HG03439 (cell line): Measurements from ENCODE around the gene TRPV4.
A peak's percentile ranks its signal among the peaks of the same experiment; 100 is the strongest.
"Not testable (repeated sequence)": the region's sequence is repeated elsewhere in the genome, so short reads cannot be mapped to it uniquely, and the experiment has no call there.

Source experiments
- ATAC-seq: cut with Tn5 transposase; IDR thresholded peaks from one replicate; pipeline ENCODE4 v1.9.1; 2021; ENCODE audit warnings: mild to moderate bottlenecking, moderate library complexity; ENCODE audit not compliant: unreplicated experiment

TRPV4 gene

DNA sequence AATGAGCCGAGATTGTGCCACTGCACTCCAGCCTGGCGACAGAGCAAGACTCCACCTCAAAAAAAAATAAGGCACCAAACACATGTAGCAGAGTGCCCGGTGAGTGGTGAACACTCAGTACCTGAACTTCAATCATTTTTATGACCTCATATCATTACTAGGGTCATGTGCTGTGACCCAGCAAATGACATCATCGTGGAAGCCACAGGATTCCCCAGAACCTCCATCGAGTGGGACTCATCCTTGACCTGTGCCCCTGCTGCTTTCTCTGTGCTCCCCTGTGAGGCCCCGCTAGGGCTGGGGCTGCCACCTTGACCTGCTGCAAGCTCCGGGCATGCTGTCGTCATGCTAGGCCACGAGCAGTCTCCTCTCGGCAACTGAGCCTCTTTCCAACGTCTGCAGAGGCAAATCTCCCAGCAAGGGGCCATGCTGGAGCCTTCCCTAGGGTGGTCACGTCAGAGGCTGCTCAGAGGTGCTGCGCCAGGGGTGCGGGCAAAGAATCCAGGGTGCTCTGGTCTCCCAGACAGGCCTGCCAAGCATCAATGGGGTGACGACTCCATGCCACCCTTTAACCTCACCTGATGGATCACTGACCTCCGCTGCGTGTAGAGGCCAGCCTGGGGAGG, 28.6 kb upstream of the TRPV4 start:
- no peak for ATAC-seq

GRCh38 chr12:109860977-109861376, 27.8 kb upstream of the TRPV4 start:
- ATAC-seq, result no peak

- no peak for ATAC-seq
Measured at GRCh38 chr12:109858764-109859163, 25.6 kb upstream of the TRPV4 start.

DNA sequence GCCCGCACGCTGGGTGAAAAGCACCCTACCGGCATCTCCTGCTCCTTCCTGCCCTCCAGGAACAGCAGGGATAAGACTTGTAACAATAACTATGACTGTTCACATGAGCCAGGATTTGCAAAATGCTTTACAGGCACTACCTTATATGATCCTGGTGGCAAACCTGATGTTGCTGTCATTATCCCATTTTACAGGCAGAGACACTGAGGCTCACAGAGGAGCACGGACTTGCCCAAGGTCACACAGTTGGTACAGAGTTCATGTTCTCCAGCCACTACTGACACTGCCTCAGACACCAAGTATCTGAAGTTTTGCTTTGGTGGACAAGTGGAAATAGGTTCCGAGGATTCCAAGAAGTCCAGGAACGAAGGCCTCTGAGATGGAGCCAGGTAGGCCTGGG, 24.5 kb upstream of the TRPV4 start:
- no peak for ATAC-seq

- ATAC-seq, result no peak
Measured at GRCh38 chr12:109855377-109855776, 22.2 kb upstream of the TRPV4 start.

GRCh38 chr12:109850518-109850917, 17.3 kb upstream of the TRPV4 start:
- not testable (repeated sequence) for ATAC-seq

GRCh38 chr12:109847142-109847735, 14.0 kb upstream of the TRPV4 start:
- no peak for ATAC-seq

- ATAC-seq, result no peak
Measured at GRCh38 chr12:109845824-109846205, 12.6 kb upstream of the TRPV4 start.

GRCh38 chr12:109844983-109845823, 12.0 kb upstream of the TRPV4 start:
- peak; percentile 79 for ATAC-seq

DNA sequence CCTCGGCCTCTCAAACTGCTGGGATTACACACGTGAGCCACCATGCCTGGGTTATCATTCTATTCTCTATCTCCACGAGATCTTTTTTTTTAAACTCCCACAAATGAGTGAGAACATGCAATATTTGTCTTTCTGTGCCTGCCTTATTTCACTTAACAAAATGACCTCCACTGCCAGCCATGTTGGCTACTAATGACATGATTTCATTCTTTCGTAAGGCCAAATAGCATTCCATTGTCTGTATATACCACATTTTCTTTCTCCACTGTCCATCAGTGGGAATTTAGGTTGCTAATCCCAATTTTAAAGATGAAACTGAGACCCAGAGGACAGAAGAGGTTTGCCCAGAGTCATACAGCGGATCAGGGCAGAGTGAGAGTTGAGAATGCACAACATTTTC, 10.9 kb upstream of the TRPV4 start:
- no peak for ATAC-seq

- ATAC-seq, result no peak
Measured at GRCh38 chr12:109842021-109842420, 8.8 kb upstream of the TRPV4 start.

- ATAC-seq, result no peak
Measured at GRCh38 chr12:109841356-109841755, 8.2 kb upstream of the TRPV4 start.

DNA sequence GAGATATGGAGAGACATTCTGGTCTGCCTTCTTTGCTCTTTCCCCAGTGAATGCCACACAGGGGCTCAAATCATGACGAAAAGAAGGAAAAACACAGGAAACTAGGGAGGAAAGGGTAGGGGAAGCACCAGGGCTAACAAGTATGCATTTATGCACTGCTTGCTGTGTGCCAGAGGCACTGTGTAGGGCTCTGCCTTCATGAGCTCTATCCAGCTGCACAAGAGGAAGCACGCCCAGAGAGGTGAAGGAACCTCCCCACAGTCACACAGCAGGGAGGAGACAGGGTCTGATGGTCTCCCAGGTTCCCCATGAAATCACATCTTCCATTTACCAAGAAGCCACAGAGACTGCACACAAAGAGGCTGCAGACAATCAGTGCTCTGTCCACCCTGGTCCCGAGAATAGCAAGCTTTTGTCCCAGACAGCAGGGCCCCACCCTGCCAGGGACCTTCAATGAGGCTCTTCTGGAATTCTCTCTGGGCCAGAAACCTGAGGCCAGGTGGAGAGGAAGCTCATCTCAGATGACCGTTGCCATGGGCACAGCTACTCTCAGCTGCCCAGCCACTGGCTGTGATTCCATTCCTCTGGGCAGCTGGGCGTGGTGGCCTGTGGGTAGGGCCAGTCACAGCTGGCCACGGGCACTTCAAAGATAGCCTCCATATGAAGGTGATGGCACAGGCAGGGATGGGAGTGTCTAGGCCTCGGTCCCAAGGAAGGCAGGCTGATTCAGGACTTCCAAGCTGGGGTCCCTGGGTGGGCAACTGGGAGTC, 7.3 kb upstream of the TRPV4 start:
- no peak for ATAC-seq

DNA sequence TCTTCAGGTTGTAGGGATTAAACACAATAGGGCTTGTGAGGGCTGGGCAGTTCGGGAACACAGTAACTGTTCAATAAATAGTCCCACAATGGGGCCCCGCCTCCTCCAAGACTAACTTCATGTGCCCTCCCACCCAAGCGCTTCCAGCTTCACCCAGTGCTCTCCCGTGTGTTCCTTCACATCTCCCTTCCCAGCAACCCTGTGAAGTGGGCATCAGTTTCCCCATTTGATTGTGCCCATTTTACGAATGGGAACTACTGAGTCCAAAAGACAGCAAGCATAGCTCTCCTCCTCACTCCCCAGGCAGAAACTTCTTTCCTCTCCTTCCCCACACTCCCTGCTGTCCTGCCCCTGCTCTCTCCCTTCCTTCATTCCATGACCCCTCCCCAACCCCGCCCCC, 6.2 kb upstream of the TRPV4 start:
- ATAC-seq, result no peak

GRCh38 chr12:109836916-109837315, 3.7 kb upstream of the TRPV4 start:
- ATAC-seq, result no peak

DNA sequence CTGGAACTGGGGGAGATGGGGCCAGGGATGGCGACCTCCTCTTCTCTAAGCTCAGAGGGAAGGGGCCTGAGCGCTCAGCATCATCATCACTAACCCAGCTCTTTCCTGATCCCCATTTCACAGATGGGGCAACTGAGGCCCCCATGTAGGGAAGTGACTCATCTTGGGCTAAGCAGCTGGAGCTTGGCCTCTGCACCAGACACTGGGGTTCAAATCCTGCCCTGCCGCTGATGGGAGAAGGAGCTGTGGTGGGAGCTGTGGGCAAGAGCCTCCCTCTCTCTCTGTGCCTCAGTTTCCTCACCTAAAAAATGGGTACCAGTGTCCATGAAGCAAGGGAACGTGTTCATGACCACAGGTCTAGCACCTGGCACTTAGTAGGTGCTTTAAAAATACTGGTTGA, 2.6 kb upstream of the TRPV4 start:
- ATAC-seq, result no peak

DNA sequence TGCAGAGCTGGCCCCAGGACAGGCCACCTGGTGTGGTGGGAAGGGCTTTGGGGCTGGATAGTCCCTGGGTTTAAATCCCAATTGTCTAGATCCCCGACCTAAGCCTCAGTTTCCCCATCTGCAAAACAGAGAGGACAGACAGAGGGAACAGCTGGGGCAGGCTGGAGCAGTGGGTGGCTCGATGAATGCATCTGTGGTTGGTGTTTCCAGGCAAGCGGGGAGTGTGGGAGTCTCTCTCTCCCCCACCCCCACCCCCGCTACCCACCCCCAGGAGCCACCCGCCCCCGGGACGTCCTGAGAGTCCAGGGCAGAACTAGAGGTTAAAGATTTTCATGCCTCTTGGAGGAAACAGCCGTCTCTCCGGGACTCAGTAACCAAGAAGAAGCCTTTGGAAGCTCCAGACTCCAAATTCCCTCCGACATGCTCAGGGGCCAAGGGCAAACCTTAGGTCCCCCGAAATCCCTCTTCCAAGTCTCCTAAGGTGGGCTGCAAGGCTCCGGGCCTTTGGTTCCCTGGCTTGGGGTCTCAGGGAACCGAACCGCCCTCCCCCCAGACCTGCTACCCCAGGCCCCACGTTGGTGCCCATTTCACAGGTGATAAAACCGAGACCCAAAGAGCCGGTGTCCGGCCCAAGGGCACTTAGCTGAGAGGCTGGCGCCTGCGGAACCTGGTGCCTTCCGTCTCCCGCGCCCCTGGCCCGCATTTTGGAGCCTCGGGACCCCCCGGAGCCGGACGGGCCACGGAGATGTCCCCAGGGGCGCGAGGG, 474 bp downstream of the TRPV4 start:
- ATAC-seq, result no peak

GRCh38 chr12:109831929-109832328, 1.3 kb downstream of the TRPV4 start:
- ATAC-seq, result no peak

DNA sequence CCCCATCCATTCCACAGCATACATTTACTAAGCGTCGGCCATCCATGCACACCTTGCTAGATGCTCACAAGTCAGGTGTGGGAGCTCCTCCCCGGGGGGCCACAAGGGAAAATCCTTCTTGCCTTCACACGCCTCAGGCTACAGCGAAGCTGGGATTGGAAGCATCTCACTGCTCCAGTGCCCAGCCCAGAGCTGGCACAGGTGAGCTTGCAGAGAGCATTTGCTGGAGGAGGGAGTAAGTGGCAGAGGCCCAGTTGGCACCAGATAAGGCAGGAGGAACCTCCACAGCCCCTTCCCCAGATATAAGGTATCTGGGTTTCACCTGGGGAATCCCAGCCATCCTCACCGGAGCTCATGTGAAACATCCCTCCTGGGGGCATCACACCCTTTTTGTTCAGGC, 1.8 kb downstream of the TRPV4 start:
- ATAC-seq, result no peak

- ATAC-seq, result no peak
Measured at GRCh38 chr12:109830718-109831117, 2.5 kb downstream of the TRPV4 start.

DNA sequence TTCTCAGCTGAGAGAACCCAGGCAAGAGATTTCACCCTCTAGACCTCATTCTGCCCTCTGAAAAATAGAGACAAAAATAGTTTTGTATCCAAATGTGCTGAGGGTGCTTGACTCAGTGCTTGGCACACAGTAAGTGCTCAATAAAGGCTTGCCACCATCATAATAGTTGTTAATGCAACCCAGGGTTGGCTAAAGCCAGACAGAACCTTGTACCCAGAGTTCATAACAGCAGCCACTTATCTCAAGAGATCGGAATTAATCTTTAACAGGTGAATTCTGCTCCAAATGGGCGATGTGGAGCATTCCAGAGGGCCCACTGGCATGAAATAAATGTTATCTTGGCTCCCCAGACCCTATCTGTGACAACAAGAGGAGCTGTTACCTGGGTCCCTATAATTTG, 2.9 kb downstream of the TRPV4 start:
- ATAC-seq, result no peak
